ENCODE measurements around the gene TEF.
"Not testable (repeated sequence)": the region's sequence is repeated elsewhere in the genome, so short reads cannot be mapped to it uniquely, and the experiment has no call there.

The TEF gene

GRCh38 chr22:41425660-41426365 is 44.1 kb downstream of the TEF start:
- no peak for DNase-seq
- no peaks in the 10 kb centered on the region for H3K4me1 ChIP-seq
- TF ChIP-seq CTCF (IDR thresholded peaks at IDR 0.05): no peak
- H3K9me3 ChIP-seq: no peaks in the 10 kb centered on the region
- intact Hi-C loops (cut with DNase I; ENCODE audit: low total_unique reads): no loop called here
- no peak overlapping the region for H3K27ac ChIP-seq
- no peaks in the 10 kb centered on the region for H3K27me3 ChIP-seq
- peaks cover under 1 to 56% (median 22%) of the 10 kb centered on the region in 3 donors for H3K36me3 ChIP-seq
- no peak overlapping the region for H3K4me3 ChIP-seq

DNA sequence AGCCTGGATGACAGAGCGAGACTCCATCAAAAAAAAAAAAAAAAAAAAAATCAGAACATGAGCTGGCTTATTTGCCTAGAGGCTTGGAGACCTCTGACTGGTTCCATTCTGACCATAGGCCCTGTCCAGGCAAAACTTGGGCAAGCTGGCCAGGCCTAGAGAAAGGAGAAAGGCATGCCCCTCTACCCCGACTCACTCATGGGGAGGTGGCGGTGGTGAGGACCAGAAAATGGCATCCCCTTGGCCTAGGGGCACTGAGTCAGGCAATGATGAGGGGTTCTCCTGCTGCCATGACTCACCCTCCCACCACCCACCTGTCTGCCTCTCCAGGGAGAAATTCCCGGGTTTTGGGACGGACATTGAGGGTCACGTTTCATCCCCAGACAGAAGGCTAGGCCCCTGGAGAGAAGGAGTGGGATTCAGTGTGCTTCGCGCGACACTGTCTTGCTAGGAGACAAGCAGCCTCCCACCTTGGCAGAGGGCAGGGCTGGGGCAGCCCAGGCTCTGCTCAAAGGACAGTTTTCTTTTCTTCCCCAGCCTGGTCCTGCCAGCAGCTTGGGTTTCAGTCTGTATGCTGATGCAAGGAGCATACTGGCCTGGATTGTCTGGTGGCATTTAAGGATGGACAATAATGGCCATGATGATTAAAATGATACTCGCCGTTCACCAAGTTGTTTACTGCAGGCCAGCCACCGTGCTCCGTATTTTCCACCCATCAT is 47.6 kb downstream of the TEF start:
- peaks cover 31 to 71% (median 39%) of the 10 kb centered on the region in 3 donors for H3K36me3 ChIP-seq
- intact Hi-C loops (cut with DNase I; ENCODE audit: low total_unique reads): no loop called here
- no peak overlapping the region for H3K4me3 ChIP-seq
- TF ChIP-seq CTCF (IDR thresholded peaks at IDR 0.05): no peak
- DNase-seq: no peak
- peak overlapping the region in 1 of 2 donors; percentile 46 for H3K27ac ChIP-seq
- H3K27me3 ChIP-seq: no peaks in the 10 kb centered on the region
- H3K9me3 ChIP-seq: no peaks in the 10 kb centered on the region
- H3K4me1 ChIP-seq: peaks cover 0 to 20% (median 6%) of the 10 kb centered on the region in 4 donors

GRCh38 chr22:41429951-41430332 is 48.2 kb downstream of the TEF start:
- H3K27ac ChIP-seq: peak overlapping the region in 1 of 2 donors; percentile 46
- no peak for TF ChIP-seq CTCF (IDR thresholded peaks at IDR 0.05)
- H3K4me3 ChIP-seq: no peak overlapping the region

GRCh38 chr22:41431656-41432055 is 49.9 kb downstream of the TEF start:
- DNase-seq: no peak
- Histone ChIP-seq H3K36me3 (peaks cover 54 to 71% (median 59%) of the 10 kb centered on the region in 3 donors), H3K27ac (peak overlapping the region; percentile 22 to 38), H3K27me3 (no peaks in the 10 kb centered on the region), H3K4me3 (no peak overlapping the region), H3K9me3 (no peaks in the 10 kb centered on the region), H3K4me1 (peaks cover 0 to 42% (median 25%) of the 10 kb centered on the region in 4 donors)
- intact Hi-C loops (cut with DNase I; ENCODE audit: low total_unique reads): no loop called here
- TF ChIP-seq CTCF (IDR thresholded peaks at IDR 0.05): no peak

More at GRCh38 chr22:41429951-41430332, 48.2 kb downstream of the TEF start:
- peaks cover 0 to 25% (median 11%) of the 10 kb centered on the region in 4 donors for H3K4me1 ChIP-seq
- H3K27me3 ChIP-seq: no peaks in the 10 kb centered on the region
- no peaks in the 10 kb centered on the region for H3K9me3 ChIP-seq
- intact Hi-C loops (cut with DNase I; ENCODE audit: low total_unique reads): no loop called here
- H3K36me3 ChIP-seq: peaks cover 37 to 71% (median 44%) of the 10 kb centered on the region in 3 donors
- no peak for DNase-seq

GRCh38 chr22:41433480-41433879 is 51.7 kb downstream of the TEF start:
- H3K9me3 ChIP-seq; intact Hi-C loops (cut with DNase I; ENCODE audit: low total_unique reads); H3K4me3 ChIP-seq; H3K27me3 ChIP-seq; DNase-seq: not testable (repeated sequence)
- peaks cover 0 to 59% (median 29%) of the 10 kb centered on the region in 4 donors for H3K4me1 ChIP-seq
- H3K27ac ChIP-seq: peak overlapping the region in 1 of 2 donors; percentile 25
- peaks cover 63 to 67% (median 64%) of the 10 kb centered on the region in 3 donors for H3K36me3 ChIP-seq

DNA sequence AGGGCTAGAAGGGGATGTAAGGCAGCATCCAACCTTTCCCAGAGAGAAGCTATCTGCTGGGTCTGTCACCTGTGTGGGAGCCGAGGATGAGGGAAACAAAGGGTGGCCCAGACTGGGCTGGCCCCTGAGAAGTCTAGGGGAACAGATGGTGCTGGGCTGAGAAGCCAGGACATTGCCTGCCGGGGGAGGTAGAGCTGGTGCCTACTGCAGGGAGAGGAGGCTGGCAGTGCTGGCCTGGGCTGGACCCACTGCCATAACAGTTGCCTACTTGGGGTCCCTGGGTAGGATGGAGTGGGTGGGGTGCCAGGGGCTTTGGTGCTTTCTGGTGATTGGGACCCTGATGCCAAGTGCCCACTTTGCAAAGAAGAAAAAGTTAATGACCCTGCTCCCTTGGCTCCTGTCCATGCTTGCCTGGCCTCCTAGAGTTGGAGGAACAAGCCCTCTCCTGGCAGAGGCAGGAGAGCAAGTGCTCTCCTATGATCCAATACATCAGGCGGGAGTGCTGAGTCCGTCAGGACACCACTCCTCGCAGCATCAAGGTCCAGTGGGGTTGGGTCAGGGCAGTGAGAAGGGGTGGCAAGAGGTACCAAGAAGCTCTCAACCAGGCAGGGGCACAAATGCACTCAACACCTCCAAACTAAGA is 52.7 kb downstream of the TEF start:
- H3K4me1 ChIP-seq: peaks cover 0 to 69% (median 38%) of the 10 kb centered on the region in 4 donors
- peaks cover 63 to 70% (median 70%) of the 10 kb centered on the region in 3 donors for H3K36me3 ChIP-seq
- H3K27me3 ChIP-seq; H3K4me3 ChIP-seq; intact Hi-C loops (cut with DNase I; ENCODE audit: low total_unique reads); DNase-seq; H3K9me3 ChIP-seq: not testable (repeated sequence)
- peak overlapping the region; percentile 48 to 52 for H3K27ac ChIP-seq

Data from tibial artery (tissue), 4 donors.